C4-2B (cell line): Measurements from ENCODE around the gene CLMP.
A peak's percentile ranks its signal among the peaks of the same experiment; 100 is the strongest.

Experiments used
- H3K27ac ChIP-seq: fragments of 450-650 bp; 2 replicates; pipeline ENCODE4 v1.5.1; 2017
- CTCF ChIP-seq: fragments of 450-650 bp; conservative IDR thresholded peaks from 2 replicates; pipeline ENCODE4 v1.5.1; 2017; ENCODE audit warnings: mild to moderate bottlenecking
- ZFX ChIP-seq: fragments of 450-650 bp; IDR thresholded peaks from 2 replicates; pipeline ENCODE4 v1.6.1; 2017

CLMP gene

GRCh38 chr11:123151796-123152195 lies 43.3 kb downstream of the CLMP start:
- TF ChIP-seq CTCF (no peak), ZFX (no peak)
- no peak overlapping the region for H3K27ac ChIP-seq

GRCh38 chr11:123151366-123151765 lies 43.7 kb downstream of the CLMP start:
- no peak overlapping the region for H3K27ac ChIP-seq
- TF ChIP-seq ZFX (no peak), CTCF (no peak)

- TF ChIP-seq ZFX (no peak), CTCF (no peak)
- H3K27ac ChIP-seq: no peak overlapping the region
Measured at GRCh38 chr11:123150882-123151281, 44.2 kb downstream of the CLMP start.

GRCh38 chr11:123148965-123149364 lies 46.1 kb downstream of the CLMP start:
- no peak overlapping the region for H3K27ac ChIP-seq
- TF ChIP-seq ZFX: no peak

GRCh38 chr11:123145661-123146060 lies 49.4 kb downstream of the CLMP start:
- peak overlapping the region; percentile 32 for H3K27ac ChIP-seq
- no peak for TF ChIP-seq ZFX
- no peak for TF ChIP-seq CTCF

GRCh38 chr11:123145220-123145619 lies 49.8 kb downstream of the CLMP start:
- peak overlapping the region; percentile 32 for H3K27ac ChIP-seq
- TF ChIP-seq CTCF (no peak), ZFX (no peak)

- TF ChIP-seq CTCF: no peak
- no peak for TF ChIP-seq ZFX
- H3K27ac ChIP-seq: no peak overlapping the region
Measured at GRCh38 chr11:123144707-123145106, 50.3 kb downstream of the CLMP start.

GRCh38 chr11:123143921-123144320 lies 51.1 kb downstream of the CLMP start:
- no peak overlapping the region for H3K27ac ChIP-seq

More at GRCh38 chr11:123143921-123144320, 51.1 kb downstream of the CLMP start:
- no peak for TF ChIP-seq CTCF
- no peak for TF ChIP-seq ZFX
